Upper lobe of left lung (tissue), 6 donors: Measurements from ENCODE around the gene PROSER1. TPM values are rescaled to one million over a fixed set of nuclear protein-coding genes. Genes with fewer than 3 reads are reported as not detected.

ENCODE experiments used
- ATAC-seq, 2 donors: fragments of 200-7000 bp; cut with Tn5 transposase; one replicate each; pipeline ENCODE4 v1.9.1; 2022; ENCODE audit warnings: mild to moderate bottlenecking in 2 of 2, moderate library complexity in 2 of 2; ENCODE audit not compliant: low FRiP score in 2 of 2
- DNase-seq, 2 donors: peaks; one replicate each; pipeline ENCODE4 v3.0.0-alpha.2; 2019 to 2020
- H3K27ac ChIP-seq, 4 donors: fragments of 200-600 bp; sonication (generic); one replicate each; pipeline ENCODE4 v1.5.1; 2016 to 2019
- H3K27me3 ChIP-seq, 4 donors: fragments of 200-600 bp; sonication (generic); one replicate each; pipeline ENCODE4 v1.5.1; 2017 to 2019
- H3K36me3 ChIP-seq, 4 donors: fragments of 200-600 bp; sonication (generic); one replicate each; pipeline ENCODE4 v1.5.1; 2016 to 2019
- H3K4me1 ChIP-seq, 4 donors: fragments of 200-600 bp; sonication (generic); one replicate each; pipeline ENCODE4 v1.5.1; 2018 to 2019
- H3K4me3 ChIP-seq, 4 donors: fragments of 200-600 bp; sonication (generic); one replicate each; pipeline ENCODE4 v1.5.1; 2017 to 2019; ENCODE audit warnings: mild to moderate bottlenecking in 2 of 4, moderate library complexity in 1 of 4
- H3K9me3 ChIP-seq, 4 donors: fragments of 200-600 bp; sonication (generic); one replicate each; pipeline ENCODE4 v1.5.1; 2018 to 2019
- CTCF ChIP-seq, 6 experiments: fragments of 450-650 bp in 4 of 6; fragments of 200-600 bp in 2 of 6; sonication (generic) in 2 of 6; IDR thresholded peaks; one replicate each; pipeline ENCODE4 v1.5.1; 2016 to 2019; ENCODE audit warnings: antibody characterized with exemption in 6 of 6
- EP300 ChIP-seq, 4 donors: sonication (generic); formaldehyde crosslinking; IDR thresholded peaks; one replicate each; pipeline ENCODE4 v1.5.1; 2017; ENCODE audit warnings: antibody characterized with exemption in 4 of 4, control low read depth in 2 of 4
- POLR2A ChIP-seq, 4 donors: fragments of 450-650 bp; IDR thresholded peaks; one replicate each; pipeline ENCODE4 v1.5.1; 2016 to 2017; ENCODE audit warnings: antibody characterized with exemption in 4 of 4, mild to moderate bottlenecking in 2 of 4
- POLR2AphosphoS5 ChIP-seq, 2 donors: sonication (generic); formaldehyde crosslinking; IDR thresholded peaks; one replicate each; pipeline ENCODE4 v1.5.1; 2017; ENCODE audit warnings: antibody characterized with exemption in 2 of 2
- WGBS, 2 donors: methylation state at CpG; one replicate each; pipeline ENCODE4 v1.1.5; 2017 to 2018; 5-methylcytosine and 5-hydroxymethylcytosine counted together
- total RNA-seq, 6 donors: library from RNA; depleted of rRNA in 4 of 6; stranded (reverse); fragments of >200 nt in 4 of 6; gene quantifications; one replicate each; pipeline versions ENCODE4 v1.1.0 to v1.2.1, GENCODE V29; 2016 to 2021
- donor health status: DM: no; HTN: no; CAD: no; lungs with moderate emphysema.
- donor health status: DM: no; HTN: yes; CAD: no; lungs with severe emphysema.

Gene PROSER1
- total RNA-seq, 6 donors from 2014 or later: 10.5 to 59.5 (median 28.4) TPM

- no peak overlapping the region for H3K4me3 ChIP-seq
- DNase-seq: no peak
- no peaks in the 10 kb centered on the region for H3K27me3 ChIP-seq
- ATAC-seq: no peak
- H3K4me1 ChIP-seq: peaks cover 0 to 16% (median 8%) of the 10 kb centered on the region in 4 donors
- H3K27ac ChIP-seq: peak overlapping the region in 3 of 4 donors; percentile 9 to 49 (median 13)
- WGBS, 2 donors: 47 to 68% methylated on average over 2 of the region's 2 CpGs
- no peaks in the 10 kb centered on the region for H3K9me3 ChIP-seq
- TF ChIP-seq POLR2AphosphoS5 (IDR thresholded peaks at IDR 0.05): no peak
- peaks cover 24 to 86% (median 27%) of the 10 kb centered on the region in 4 donors for H3K36me3 ChIP-seq
Measured at GRCh38 chr13:39023316-39023715, 14.6 kb downstream of the PROSER1 start.

- WGBS, 2 donors: 68 to 76% methylated on average over 4 of the region's 4 CpGs
- no peak for DNase-seq
- TF ChIP-seq POLR2A (IDR thresholded peaks at IDR 0.05): no peak
- no peak for TF ChIP-seq POLR2AphosphoS5 (IDR thresholded peaks at IDR 0.05)
- no peak for TF ChIP-seq CTCF (IDR thresholded peaks at IDR 0.05)
- TF ChIP-seq EP300 (IDR thresholded peaks at IDR 0.05): peak in 1 of 4 donors; percentile 80
- no peak for ATAC-seq
- no peaks in the 10 kb centered on the region for H3K9me3 ChIP-seq
- no peaks in the 10 kb centered on the region for H3K27me3 ChIP-seq
- no peak overlapping the region for H3K27ac ChIP-seq
- peaks cover 0 to 16% (median 8%) of the 10 kb centered on the region in 4 donors for H3K4me1 ChIP-seq
- H3K36me3 ChIP-seq: peaks cover 17 to 85% (median 23%) of the 10 kb centered on the region in 4 donors
- no peak overlapping the region for H3K4me3 ChIP-seq
Measured at GRCh38 chr13:39020853-39021462, 16.9 kb downstream of the PROSER1 start.

GRCh38 chr13:39016787-39017186 is 21.1 kb downstream of the PROSER1 start:
- Histone ChIP-seq H3K27me3 (no peaks in the 10 kb centered on the region), H3K4me3 (no peak overlapping the region), H3K9me3 (no peaks in the 10 kb centered on the region), H3K36me3 (peaks cover 28 to 85% (median 39%) of the 10 kb centered on the region in 4 donors), H3K4me1 (peaks cover 0 to 5% (median 0%) of the 10 kb centered on the region in 4 donors), H3K27ac (no peak overlapping the region)
- no peak for DNase-seq
- 24 to 35% methylated on average over 2 of the region's 2 CpGs for whole genome bisulfite sequencing, 2 donors
- ATAC-seq: no peak
- TF ChIP-seq EP300 (IDR thresholded peaks at IDR 0.05) (no peak), CTCF (IDR thresholded peaks at IDR 0.05) (peak in 2 of 6 experiments; percentile 8 to 20)

- WGBS, 2 donors: 69 to 81% methylated on average over 1 of the region's 1 CpG
- ATAC-seq: no peak
- Histone ChIP-seq H3K27me3 (no peaks in the 10 kb centered on the region), H3K4me3 (no peak overlapping the region), H3K27ac (no peak overlapping the region), H3K4me1 (peaks cover 0 to 5% (median 0%) of the 10 kb centered on the region in 4 donors), H3K9me3 (no peaks in the 10 kb centered on the region), H3K36me3 (peaks cover 32 to 85% (median 44%) of the 10 kb centered on the region in 4 donors)
- DNase-seq: no peak
- TF ChIP-seq EP300 (IDR thresholded peaks at IDR 0.05) (no peak), POLR2A (IDR thresholded peaks at IDR 0.05) (no peak), POLR2AphosphoS5 (IDR thresholded peaks at IDR 0.05) (no peak), CTCF (IDR thresholded peaks at IDR 0.05) (no peak)
Measured at GRCh38 chr13:39016087-39016486, 21.8 kb downstream of the PROSER1 start.

GRCh38 chr13:39013462-39013861 is 24.4 kb downstream of the PROSER1 start:
- DNase-seq (no peak), ATAC-seq (no peak)
- no peak overlapping the region for H3K27ac ChIP-seq
- H3K4me3 ChIP-seq: no peak overlapping the region
- H3K36me3 ChIP-seq: peaks cover 37 to 93% (median 56%) of the 10 kb centered on the region in 4 donors
- 83 to 93% methylated on average over 5 of the region's 5 CpGs for WGBS, 2 donors
- H3K27me3 ChIP-seq: no peaks in the 10 kb centered on the region
- H3K9me3 ChIP-seq: no peaks in the 10 kb centered on the region
- no peak for TF ChIP-seq POLR2A (IDR thresholded peaks at IDR 0.05)
- TF ChIP-seq POLR2AphosphoS5 (IDR thresholded peaks at IDR 0.05): no peak
- no peak for TF ChIP-seq CTCF (IDR thresholded peaks at IDR 0.05)
- no peak for TF ChIP-seq EP300 (IDR thresholded peaks at IDR 0.05)
- no peaks in the 10 kb centered on the region for H3K4me1 ChIP-seq
